Keratinocyte (primary cell): ENCODE data around the gene SLC66A1. TPM values are rescaled to one million over a fixed set of nuclear protein-coding genes. Genes with fewer than 3 reads are reported as not detected.

Source experiments
- DNase-seq: peaks from one replicate; pipeline ENCODE4 v3.0.0-alpha.2; 2011; ENCODE audit warnings: low read depth, missing footprints, low spot score
- FAIRE-seq: peaks from 2 replicates; lab custom pipeline; 2011; peaks lifted over from hg19 to GRCh38; lab: Jason Lieb, UNC
- H2AFZ ChIP-seq: 2 replicates; pipeline ENCODE4 v1.6.0; 2012; ENCODE audit warnings: low read length, control low read depth, inconsistent platforms; ENCODE audit not compliant: control insufficient read depth
- H3K27ac ChIP-seq: 2 replicates; pipeline ENCODE4 v1.5.1; 2011; ENCODE audit warnings: low read length; ENCODE audit not compliant: control insufficient read depth, insufficient read depth
- H3K27me3 ChIP-seq: 3 replicates; pipeline ENCODE4 v1.6.0; 2011; ENCODE audit warnings: low read length; ENCODE audit not compliant: control insufficient read depth, insufficient read depth; ENCODE audit errors: extremely low read depth
- H3K36me3 ChIP-seq, 2 experiments: 2 replicates in 1 of 2; 3 replicates in 1 of 2; pipeline ENCODE4 v1.5.1; 2011; ENCODE audit warnings: low read length in 2 of 2, mild to moderate bottlenecking in 1 of 2; ENCODE audit not compliant: control insufficient read depth in 2 of 2, insufficient read depth in 2 of 2; ENCODE audit errors: extremely low read depth in 1 of 2
- H3K4me1 ChIP-seq: 3 replicates; pipeline ENCODE4 v1.5.1; 2011; ENCODE audit warnings: low read length; ENCODE audit not compliant: control insufficient read depth, insufficient read depth; ENCODE audit errors: extremely low read depth
- H3K4me2 ChIP-seq: 3 replicates; pipeline ENCODE4 v1.6.0; 2011; ENCODE audit warnings: low read depth, low read length; ENCODE audit not compliant: control insufficient read depth, insufficient read depth; ENCODE audit errors: extremely low read depth
- H3K4me3 ChIP-seq, 3 experiments: fragments of 200-600 bp in 1 of 3; sonication (generic) in 1 of 3; 2 replicates in 2 of 3; 3 replicates in 1 of 3; pipeline ENCODE4 v1.5.1; 2011 to 2016; ENCODE audit warnings: low read length in 3 of 3, mild to moderate bottlenecking in 3 of 3, control low read depth in 2 of 3, inconsistent platforms in 1 of 3, low read depth in 1 of 3, mixed read lengths in 1 of 3, mixed run types in 1 of 3, moderate library complexity in 1 of 3; ENCODE audit not compliant: control insufficient read depth in 2 of 3, insufficient read depth in 2 of 3; ENCODE audit errors: extremely low read depth in 1 of 3
- H3K79me2 ChIP-seq: 2 replicates; pipeline ENCODE4 v1.6.0; 2012; ENCODE audit warnings: low read length; ENCODE audit not compliant: control insufficient read depth, insufficient read depth
- H3K9ac ChIP-seq: 3 replicates; pipeline ENCODE4 v1.6.0; 2011; ENCODE audit warnings: low read length; ENCODE audit not compliant: control insufficient read depth, insufficient read depth; ENCODE audit errors: extremely low read depth
- H3K9me1 ChIP-seq: 3 replicates; pipeline ENCODE4 v1.6.0; 2011; ENCODE audit warnings: low read length; ENCODE audit not compliant: control insufficient read depth, insufficient read depth; ENCODE audit errors: extremely low read depth
- H3K9me3 ChIP-seq: 2 replicates; pipeline ENCODE4 v1.5.1; 2012; ENCODE audit warnings: low read depth, low read length; ENCODE audit not compliant: control insufficient read depth
- H4K20me1 ChIP-seq: 3 replicates; pipeline ENCODE4 v1.6.0; 2011; ENCODE audit warnings: low read length; ENCODE audit not compliant: control insufficient read depth, insufficient read depth; ENCODE audit errors: extremely low read depth
- CTCF ChIP-seq, 3 experiments: IDR thresholded peaks in 1 of 3; conservative IDR thresholded peaks in 1 of 3; optimal IDR thresholded peaks in 1 of 3; 2 replicates in 2 of 3; 3 replicates in 1 of 3; pipeline versions ENCODE3 to v1.5.1; 2011; ENCODE audit warnings: low read length in 3 of 3, mild to moderate bottlenecking in 3 of 3, moderate library complexity in 2 of 3, control low read depth in 1 of 3, inconsistent platforms in 1 of 3; ENCODE audit not compliant: insufficient read depth in 2 of 3; ENCODE audit errors: extremely low read depth in 1 of 3
- EZH2 ChIP-seq: IDR thresholded peaks from one replicate; pipeline ENCODE4 v1.6.1; 2012; ENCODE audit warnings: inconsistent platforms, mild to moderate bottlenecking, low read length, moderate library complexity
- dilution Hi-C: fragments of 300-500 bp; cut with MboI; formaldehyde crosslinking; loops from one replicate; pipeline ENCODE4 v1.7.0; 2020; ENCODE audit warnings: low sequenced_read_pairs; ENCODE audit not compliant: extremely low pct_ligation_motif_present
- polyA plus RNA-seq, 5 experiments: library from polyadenylated mRNA; depleted of rRNA in 3 of 5; stranded (reverse) in 3 of 5; stranded (forward) in 1 of 5; unstranded in 1 of 5; fragments of >200 nt; gene quantifications; 1 replicate in 1 of 5; 2 replicates in 3 of 5; 3 replicates in 1 of 5; pipeline versions ENCODE4 v1.2.1 to v1.2.3, GENCODE V29; 2011 to 2012; ENCODE audit warnings: missing spikeins in 2 of 5, low read depth in 1 of 5, low replicate concordance in 1 of 5

SLC66A1 gene
- polyA plus RNA-seq, 1 donor (not counting 4 experiments of a cell fraction or from before 2014, with no cell fraction given) = 8.0 TPM

- H3K4me2 ChIP-seq = no peak overlapping the region
- no peak for FAIRE-seq
Observed at GRCh38 chr1:19325958-19326747, 14.0 kb downstream of the SLC66A1 start.

GRCh38 chr1:19326748-19327065 is 14.6 kb downstream of the SLC66A1 start:
- dilution Hi-C loops = no loop called here
- Histone ChIP-seq H2AFZ (no peak overlapping the region), H3K4me1 (no peaks in the 10 kb centered on the region), H3K27me3 (no peaks in the 10 kb centered on the region), H3K4me3 (no peak overlapping the region), H3K36me3 (peaks cover 0 to 25% of the 10 kb centered on the region in 2 experiments), H3K9me1 (no peaks in the 10 kb centered on the region), H3K9ac (no peak overlapping the region), H3K9me3 (no peaks in the 10 kb centered on the region), H4K20me1 (peaks cover 3% of the 10 kb centered on the region), H3K27ac (no peak overlapping the region), H3K4me2 (no peak overlapping the region), H3K79me2 (no peaks in the 10 kb centered on the region)
- TF ChIP-seq EZH2 (no peak), CTCF (optimal IDR thresholded peaks at IDR 0.05 in 1 of 3, IDR thresholded peaks at IDR 0.05 in 1 of 3, conservative IDR thresholded peaks at IDR 0.05 in 1 of 3; ENCODE audit: extremely low read depth in 1 of 3, insufficient read depth in 2 of 3, low read length in 3 of 3) (no peak)
- DNase-seq = no peak
- no peak for FAIRE-seq

More at GRCh38 chr1:19325958-19326747, 14.0 kb downstream of the SLC66A1 start:
- Histone ChIP-seq H3K27me3 (no peaks in the 10 kb centered on the region), H3K4me1 (no peaks in the 10 kb centered on the region), H3K36me3 (peaks cover 0 to 25% of the 10 kb centered on the region in 2 experiments), H3K9ac (no peak overlapping the region), H2AFZ (no peak overlapping the region), H3K4me3 (no peak overlapping the region), H3K9me1 (no peaks in the 10 kb centered on the region), H3K79me2 (no peaks in the 10 kb centered on the region), H3K27ac (no peak overlapping the region), H4K20me1 (peaks cover 3% of the 10 kb centered on the region), H3K9me3 (no peaks in the 10 kb centered on the region)
- dilution Hi-C loops = no loop called here
- DNase-seq = no peak
- no peak for TF ChIP-seq CTCF (optimal IDR thresholded peaks at IDR 0.05 in 1 of 3, IDR thresholded peaks at IDR 0.05 in 1 of 3, conservative IDR thresholded peaks at IDR 0.05 in 1 of 3; ENCODE audit: extremely low read depth in 1 of 3, insufficient read depth in 2 of 3, low read length in 3 of 3)
- no peak for TF ChIP-seq EZH2
